CD4-positive, alpha-beta T cell treated with Interferon alpha-2 for 1 hour (primary cell): Measurements from ENCODE around the gene DUSP15.
"Not testable (repeated sequence)": the region's sequence is repeated elsewhere in the genome, so short reads cannot be mapped to it uniquely, and the experiment has no call there.

Source experiments
- DNase-seq, 2 donors: peaks; one replicate each; pipeline ENCODE4 v3.0.0-alpha.2; 2020 to 2022

Gene DUSP15

DNA sequence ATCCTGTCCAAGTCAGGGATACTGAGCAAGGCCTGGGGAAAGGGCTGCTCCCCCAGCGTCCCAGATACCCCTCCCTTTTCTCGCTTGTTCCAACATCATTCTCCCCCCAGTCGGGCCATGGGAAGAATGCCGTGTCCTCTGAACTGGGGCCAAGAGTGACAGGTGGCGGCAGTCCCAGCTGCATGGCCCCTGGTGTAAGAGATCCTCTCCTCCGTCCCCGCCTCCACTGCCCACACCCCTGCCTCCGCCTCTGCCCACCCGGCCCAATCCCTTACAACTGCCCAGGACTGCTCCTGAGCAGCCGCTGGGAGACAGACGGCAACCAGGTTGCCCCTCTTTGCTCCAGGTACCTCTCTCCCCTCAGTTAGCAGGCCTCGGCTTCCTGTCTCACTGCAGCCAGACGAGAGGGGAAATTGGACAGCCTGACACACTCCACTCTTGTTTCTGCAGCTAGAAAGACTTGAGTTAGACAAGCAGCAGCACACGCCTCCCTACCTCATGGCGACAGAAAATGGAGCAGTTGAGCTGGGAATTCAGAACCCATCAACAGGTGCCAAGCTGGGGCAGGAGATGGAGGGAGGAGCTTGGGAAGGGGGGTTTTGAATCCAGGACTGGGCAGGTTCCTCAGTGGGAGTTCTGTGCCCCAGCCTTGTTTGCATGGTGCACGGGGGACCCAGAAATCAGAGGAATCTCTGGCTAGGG is 51.1 kb downstream of the DUSP15 start, which contains the start of gene MYLK2:
Gene MYLK2, plus strand, starts transcription at position 274 of the 702 bp plus-strand sequence. Its CDS starts 225 bp downstream, at position 499.
- no peak for DNase-seq

- no peak for DNase-seq
Measured at GRCh38 chr20:31818376-31818908, 51.9 kb downstream of the DUSP15 start.

DNA sequence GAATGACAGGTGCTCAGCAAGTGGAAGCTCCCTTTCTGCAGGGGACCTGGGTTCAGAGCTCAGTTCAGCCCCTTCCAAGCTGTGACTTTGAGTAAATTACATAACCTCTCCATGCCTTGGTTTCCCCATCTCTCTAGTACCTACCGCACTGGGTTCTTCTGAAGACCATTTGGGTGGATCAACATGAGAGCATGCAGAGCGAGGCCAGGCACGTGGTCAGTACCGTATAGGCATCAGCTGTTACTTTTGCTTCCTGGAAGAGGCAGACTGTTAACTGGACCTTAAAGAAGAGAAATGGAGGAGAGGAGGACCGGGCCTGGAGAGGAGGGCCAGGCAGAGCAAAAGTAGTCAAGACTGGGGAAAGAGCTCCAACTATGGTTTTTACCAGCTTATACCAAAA is 52.9 kb downstream of the DUSP15 start:
- no peak for DNase-seq

DNA sequence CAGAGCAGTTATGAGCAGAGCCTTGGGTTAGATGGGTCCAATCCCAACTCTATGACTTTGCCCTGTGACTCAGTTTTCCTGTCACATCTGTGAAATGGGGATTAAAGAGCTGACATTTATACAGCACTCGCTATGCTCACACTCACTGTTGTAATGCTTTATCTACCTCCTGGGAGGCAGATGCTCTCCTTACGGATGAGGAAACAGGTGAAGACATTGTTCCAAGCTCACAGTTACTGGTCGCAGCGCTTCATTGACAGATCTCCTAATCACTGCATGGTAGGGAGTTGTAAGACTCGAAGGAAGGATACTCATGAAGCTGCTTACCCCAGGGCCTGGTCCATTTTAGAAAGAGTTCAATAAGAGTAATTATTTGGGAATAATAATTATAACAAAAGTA is 54.1 kb downstream of the DUSP15 start:
- DNase-seq = no peak

DNA sequence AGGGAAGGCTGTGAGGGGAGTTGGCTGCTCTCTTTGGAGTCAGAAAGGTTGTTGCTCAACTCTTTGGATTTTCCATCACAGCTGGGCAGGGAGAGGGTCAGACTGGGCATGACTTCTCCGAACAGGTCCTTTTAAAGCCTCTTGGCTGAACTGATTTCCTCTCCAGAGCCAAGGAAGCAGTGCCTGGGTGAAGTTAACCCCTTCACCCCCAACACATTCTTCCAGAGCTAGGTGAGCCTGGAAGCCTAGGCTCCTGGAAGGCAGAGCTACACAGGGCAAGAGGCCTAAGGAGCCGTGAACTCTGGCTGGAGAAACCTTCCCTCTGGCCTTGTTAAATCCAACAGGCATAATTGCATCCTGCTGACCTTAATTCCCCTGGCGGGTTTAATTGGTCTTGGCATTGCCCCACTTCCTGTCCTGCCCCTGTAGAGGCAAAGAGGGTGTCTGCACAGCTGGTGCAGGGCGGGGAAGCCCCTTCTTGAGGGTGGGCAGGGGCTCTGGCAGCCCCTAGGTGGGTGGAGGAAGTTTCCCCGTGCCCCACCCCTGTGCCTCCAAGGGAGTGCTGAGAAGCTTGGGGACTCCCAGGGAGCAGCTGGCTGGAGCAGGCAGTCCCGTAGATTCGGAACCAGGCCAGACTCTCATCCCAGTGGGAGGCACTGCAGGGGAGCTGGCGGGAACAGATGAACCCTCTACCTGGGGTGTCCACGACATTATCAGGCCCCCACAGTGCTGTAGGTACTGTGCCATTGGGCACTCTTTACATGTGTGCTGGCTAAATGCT is 54.7 kb downstream of the DUSP15 start:
- no peak for DNase-seq

DNA sequence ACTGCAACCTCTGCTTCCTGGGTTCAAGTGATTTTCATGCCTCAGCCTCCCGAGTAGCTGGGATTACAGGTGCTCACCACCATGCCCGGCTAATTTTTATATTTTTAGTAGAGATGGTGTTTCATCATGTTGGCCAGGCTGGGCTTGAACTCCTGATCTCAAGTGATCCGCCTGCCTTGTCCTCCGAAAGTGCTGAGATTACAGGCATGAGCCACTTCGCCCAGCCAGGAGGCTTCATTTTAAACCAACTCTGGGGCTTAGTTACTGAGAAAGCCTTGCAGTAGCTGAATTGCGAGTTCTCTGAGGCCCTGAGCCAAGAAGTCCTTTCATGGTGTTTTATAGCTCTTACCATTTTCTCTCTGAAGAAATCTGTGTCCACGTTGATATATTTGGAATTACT is 56.2 kb downstream of the DUSP15 start:
- DNase-seq = not testable (repeated sequence)

GRCh38 chr20:31813611-31814010 is 56.7 kb downstream of the DUSP15 start:
- no peak for DNase-seq

DNA sequence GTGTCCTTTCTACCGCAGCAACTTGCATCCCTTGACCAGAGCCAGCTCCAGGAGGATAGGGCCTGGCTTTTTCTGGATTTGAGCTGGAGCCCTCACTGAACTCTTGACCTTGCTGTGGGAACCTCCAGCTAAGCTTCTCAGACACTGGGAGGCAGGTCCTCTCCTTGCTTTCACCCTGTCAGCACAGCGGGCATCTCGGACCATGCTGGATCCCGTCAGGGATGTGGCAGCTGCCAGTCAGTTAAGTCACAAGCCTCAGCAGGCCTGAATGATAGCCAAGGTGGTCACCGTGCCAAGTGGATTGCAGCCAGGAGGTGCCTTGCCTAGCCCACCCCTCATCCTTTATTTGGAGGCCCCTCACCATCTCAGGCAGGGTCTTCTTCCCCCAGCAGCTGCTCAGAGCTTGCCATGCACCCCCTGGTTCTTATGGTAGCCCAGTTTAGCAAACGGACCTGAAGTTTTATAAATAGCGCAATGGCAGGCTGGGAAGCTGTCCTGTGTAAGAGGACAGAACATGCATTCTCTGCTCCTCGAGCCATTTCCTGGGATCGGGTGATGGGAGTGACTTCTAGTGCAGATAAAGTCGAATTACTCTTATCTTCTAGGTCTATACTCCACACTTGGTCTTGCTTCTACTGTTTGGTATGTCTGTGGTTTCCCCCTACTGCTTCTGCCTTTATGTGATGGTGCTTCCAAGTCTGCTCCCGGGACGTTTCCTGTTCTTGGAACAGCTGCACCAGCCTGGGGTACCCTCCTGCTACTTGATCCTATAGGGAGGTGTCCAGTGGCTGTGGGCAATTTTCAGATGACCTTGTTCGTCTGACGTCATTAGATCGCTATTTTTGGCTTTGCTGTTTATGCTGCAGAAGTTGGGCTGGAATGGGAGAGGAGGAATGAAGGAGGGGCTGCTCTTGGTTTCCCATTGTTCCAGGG is 58.3 kb downstream of the DUSP15 start:
- DNase-seq = no peak

GRCh38 chr20:31811198-31811597 is 59.1 kb downstream of the DUSP15 start:
- DNase-seq = no peak
